Natural killer cell (primary cell): Measurements from ENCODE around the gene FNTB. TPM values are rescaled to one million over a fixed set of nuclear protein-coding genes. Genes with fewer than 3 reads are reported as not detected.

ENCODE experiments used
- ATAC-seq, 3 donors: fragments of 150-1000 bp in 2 of 3; fragments of 200-7000 bp in 1 of 3; cut with Tn5 transposase; 1 replicate in 1 of 3; 2 replicates in 2 of 3; pipeline ENCODE4 v1.10.0; 2021; ENCODE audit warnings: mild to moderate bottlenecking in 2 of 3, moderate library complexity in 2 of 3
- DNase-seq, 2 donors: peaks; one replicate each; pipeline versions ENCODE4 v3.0.0 to v3.0.0-alpha.2; 2013 to 2021; ENCODE audit warnings: mixed read lengths in 1 of 2
- H3K27ac ChIP-seq: one replicate; pipeline ENCODE4 v1.5.1; 2013; ENCODE audit warnings: mild to moderate bottlenecking, low read length
- H3K27me3 ChIP-seq: one replicate; pipeline ENCODE4 v1.6.1; 2013; ENCODE audit warnings: low read length; ENCODE audit not compliant: control insufficient read depth, insufficient read depth
- H3K36me3 ChIP-seq: one replicate; pipeline ENCODE4 v1.6.1; 2013; ENCODE audit warnings: low read length; ENCODE audit not compliant: control insufficient read depth, insufficient read depth
- H3K4me1 ChIP-seq: one replicate; pipeline ENCODE4 v1.6.1; 2013; ENCODE audit warnings: low read length; ENCODE audit not compliant: control insufficient read depth, insufficient read depth
- H3K4me3 ChIP-seq: one replicate; pipeline ENCODE4 v1.5.1; 2013; ENCODE audit warnings: low read length
- H3K9me3 ChIP-seq: one replicate; pipeline ENCODE4 v1.6.1; 2013; ENCODE audit warnings: low read length; ENCODE audit not compliant: control insufficient read depth, insufficient read depth
- H3K27ac Mint-ChIP-seq, 2 donors: one replicate each; pipeline ENCODE4 v1.8.0; 2022; ENCODE audit warnings: mild to moderate bottlenecking in 2 of 2, mixed read lengths in 2 of 2, moderate library complexity in 1 of 2
- H3K27me3 Mint-ChIP-seq, 2 donors: one replicate each; pipeline ENCODE4 v1.8.0; 2022; ENCODE audit warnings: low read depth in 2 of 2, mixed read lengths in 2 of 2
- H3K36me3 Mint-ChIP-seq: one replicate; pipeline ENCODE4 v1.8.0; 2022; ENCODE audit warnings: mixed read lengths
- H3K4me1 Mint-ChIP-seq, 2 donors: one replicate each; pipeline ENCODE4 v1.8.0; 2022; ENCODE audit warnings: mixed read lengths in 2 of 2
- H3K4me3 Mint-ChIP-seq: one replicate; pipeline ENCODE4 v1.8.0; 2022; ENCODE audit warnings: mild to moderate bottlenecking, moderate library complexity, mixed read lengths
- H3K9me3 Mint-ChIP-seq, 2 donors: one replicate each; pipeline ENCODE4 v1.8.0; 2022; ENCODE audit warnings: mixed read lengths in 2 of 2
- CTCF ChIP-seq: fragments of 200-600 bp; IDR thresholded peaks from one replicate; pipeline ENCODE4 v1.8.0; 2022; ENCODE audit warnings: antibody characterized with exemption
- WGBS: methylation state at CpG from one replicate; pipeline ENCODE4 v1.1.7; 2013; ENCODE audit warnings: missing lambda C conversion rate; ENCODE audit not compliant: insufficient coverage; 5-methylcytosine and 5-hydroxymethylcytosine counted together
- intact Hi-C: fragments of 100-400 bp; cut with micrococcal nuclease; formaldehyde crosslinking; loops from one replicate; pipeline ENCODE4 v1.14.2; 2022
- total RNA-seq, 4 donors: library from RNA; stranded (reverse); fragments of 120-200 nt in 1 of 4; gene quantifications; one replicate each; pipeline versions ENCODE4 v1.2.3 to v1.2.4, GENCODE V29; 2013 to 2022

Gene FNTB
- total RNA-seq, 3 donors from 2014 or later (not counting 1 experiment from before 2014, with no cell fraction given): 4.0 to 8.7 (median 8.4) TPM

- TF ChIP-seq CTCF: no peak
- intact Hi-C loops: no loop called here
- H3K9me3 Mint-ChIP-seq: no peaks in the 10 kb centered on the region
- Histone ChIP-seq H3K4me1 (peaks cover 14% of the 10 kb centered on the region), H3K27me3 (no peaks in the 10 kb centered on the region), H3K36me3 (peaks cover 10% of the 10 kb centered on the region), H3K9me3 (no peaks in the 10 kb centered on the region), H3K4me3 (no peak within 1 kb of the TSS), H3K27ac (no peak within 1 kb of the TSS)
- no peaks in the 10 kb centered on the region for H3K36me3 Mint-ChIP-seq
- H3K27me3 Mint-ChIP-seq: no peaks in the 10 kb centered on the region
- 91% methylated on average over 13 of the region's 13 CpGs for WGBS
- H3K4me3 Mint-ChIP-seq: peak within 1 kb of the TSS; percentile 25
- H3K4me1 Mint-ChIP-seq: peaks cover 36 to 65% of the 10 kb centered on the region in 2 donors
- H3K27ac Mint-ChIP-seq: peak within 1 kb of the TSS; percentile 23 to 74
- no peak for ATAC-seq
- DNase-seq: no peak
Observed at GRCh38 chr14:64942531-64943111, 44.1 kb upstream of the FNTB start, which contains the start of gene GPX2. Gene GPX2, minus strand, starts transcription at chr14:64942745. Its CDS starts 19 bp downstream, at chr14:64942726.

GRCh38 chr14:64943556-64943955 lies 43.1 kb upstream of the FNTB start:
- no peaks in the 10 kb centered on the region for H3K27me3 ChIP-seq
- H3K9me3 ChIP-seq: no peaks in the 10 kb centered on the region
- Mint-ChIP-seq H3K27ac (peak overlapping the region; percentile 23 to 74), H3K9me3 (no peaks in the 10 kb centered on the region), H3K4me1 (peaks cover 31 to 64% of the 10 kb centered on the region in 2 donors), H3K4me3 (no peak overlapping the region), H3K27me3 (no peaks in the 10 kb centered on the region), H3K36me3 (no peaks in the 10 kb centered on the region)
- WGBS: 9% methylated on average over 6 of the region's 6 CpGs
- DNase-seq (no peak), ATAC-seq (peak in 2 of 3 donors; percentile 37 to 47)
- H3K36me3 ChIP-seq: peaks cover 10% of the 10 kb centered on the region
- intact Hi-C loops: no loop called here
- H3K4me1 ChIP-seq: peaks cover 14% of the 10 kb centered on the region
- H3K27ac ChIP-seq: no peak overlapping the region
- no peak for TF ChIP-seq CTCF
- no peak overlapping the region for H3K4me3 ChIP-seq

GRCh38 chr14:64944041-64944440 lies 42.7 kb upstream of the FNTB start:
- intact Hi-C loops: no loop called here
- H3K4me1 Mint-ChIP-seq: peaks cover 27 to 64% of the 10 kb centered on the region in 2 donors
- 91% methylated on average over 2 of the region's 2 CpGs for WGBS
- Histone ChIP-seq H3K9me3 (no peaks in the 10 kb centered on the region), H3K36me3 (peaks cover 10% of the 10 kb centered on the region), H3K27ac (no peak overlapping the region), H3K4me3 (no peak overlapping the region), H3K4me1 (peaks cover 14% of the 10 kb centered on the region), H3K27me3 (no peaks in the 10 kb centered on the region)
- DNase-seq (no peak), ATAC-seq (no peak)
- no peak for TF ChIP-seq CTCF
- no peaks in the 10 kb centered on the region for H3K9me3 Mint-ChIP-seq
- H3K27me3 Mint-ChIP-seq: no peaks in the 10 kb centered on the region
- no peak overlapping the region for H3K4me3 Mint-ChIP-seq
- no peaks in the 10 kb centered on the region for H3K36me3 Mint-ChIP-seq
- peak overlapping the region; percentile 23 to 74 for H3K27ac Mint-ChIP-seq

- Histone ChIP-seq H3K36me3 (peaks cover 7% of the 10 kb centered on the region), H3K4me1 (peaks cover 14% of the 10 kb centered on the region), H3K4me3 (no peak overlapping the region), H3K27ac (no peak overlapping the region), H3K27me3 (no peaks in the 10 kb centered on the region), H3K9me3 (no peaks in the 10 kb centered on the region)
- no peaks in the 10 kb centered on the region for H3K36me3 Mint-ChIP-seq
- H3K4me3 Mint-ChIP-seq: no peak overlapping the region
- no peak for ATAC-seq
- WGBS: 90% methylated on average over 3 of the region's 4 CpGs
- no peak for DNase-seq
- no peak overlapping the region for H3K27ac Mint-ChIP-seq
- no peaks in the 10 kb centered on the region for H3K9me3 Mint-ChIP-seq
- H3K4me1 Mint-ChIP-seq: peaks cover 23 to 58% of the 10 kb centered on the region in 2 donors
- intact Hi-C loops: no loop called here
- TF ChIP-seq CTCF: no peak
- no peaks in the 10 kb centered on the region for H3K27me3 Mint-ChIP-seq
Observed at GRCh38 chr14:64944861-64945260, 41.8 kb upstream of the FNTB start.
